D721Med (cell line): ENCODE measurements around the gene ASH1L.

Experiments
- DNase-seq: peaks from one replicate; pipeline ENCODE4 v3.0.0; 2011; ENCODE audit warnings: low spot score; ENCODE audit not compliant: insufficient read length
- FAIRE-seq: peaks from 2 replicates; lab custom pipeline; 2011; peaks lifted over from hg19 to GRCh38; lab: Jason Lieb, UNC
- CTCF ChIP-seq: IDR thresholded peaks from 2 replicates; pipeline ENCODE4 v1.5.1; 2012; ENCODE audit warnings: mild to moderate bottlenecking, control low read depth; ENCODE audit not compliant: insufficient read depth; ENCODE audit errors: missing control alignments

ASH1L gene

GRCh38 chr1:155307247-155307740, 255.3 kb downstream of the ASH1L start:
- no peak for FAIRE-seq

GRCh38 chr1:155305881-155306391, 256.7 kb downstream of the ASH1L start:
- DNase-seq, result no peak
- TF ChIP-seq CTCF, result no peak
- no peak for FAIRE-seq

More at GRCh38 chr1:155307247-155307740, 255.3 kb downstream of the ASH1L start:
- TF ChIP-seq CTCF, result peak; percentile 43
- no peak for DNase-seq

GRCh38 chr1:155304558-155305063, 258.0 kb downstream of the ASH1L start:
- TF ChIP-seq CTCF, result no peak
- FAIRE-seq (no peak), DNase-seq (no peak)

GRCh38 chr1:155301342-155301841, 261.2 kb downstream of the ASH1L start, which contains the start of gene PKLR:
Gene PKLR (minus strand): TSS chr1:155301438. CDS start chr1:155301395, 43 bp downstream.
- TF ChIP-seq CTCF, result no peak
- DNase-seq (no peak), FAIRE-seq (no peak)

- DNase-seq (no peak), FAIRE-seq (no peak)
- TF ChIP-seq CTCF, result no peak
Observed at GRCh38 chr1:155300553-155301329, 261.9 kb downstream of the ASH1L start.

GRCh38 chr1:155300024-155300423, 262.6 kb downstream of the ASH1L start:
- TF ChIP-seq CTCF, result no peak
- FAIRE-seq (no peak), DNase-seq (no peak)

GRCh38 chr1:155297384-155297783, 265.2 kb downstream of the ASH1L start:
- TF ChIP-seq CTCF, result no peak
- no peak for FAIRE-seq

More at GRCh38 chr1:155297384-155297783, 265.2 kb downstream of the ASH1L start:
- DNase-seq, result no peak
